HPDE6-E6E7 (cell line): ENCODE measurements around the gene GDPD5.

ENCODE experiments used
- DNase-seq: peaks from one replicate; pipeline ENCODE4 v3.0.0; 2011; ENCODE audit warnings: missing footprints; ENCODE audit errors: extremely low spot score

Gene GDPD5

DNA sequence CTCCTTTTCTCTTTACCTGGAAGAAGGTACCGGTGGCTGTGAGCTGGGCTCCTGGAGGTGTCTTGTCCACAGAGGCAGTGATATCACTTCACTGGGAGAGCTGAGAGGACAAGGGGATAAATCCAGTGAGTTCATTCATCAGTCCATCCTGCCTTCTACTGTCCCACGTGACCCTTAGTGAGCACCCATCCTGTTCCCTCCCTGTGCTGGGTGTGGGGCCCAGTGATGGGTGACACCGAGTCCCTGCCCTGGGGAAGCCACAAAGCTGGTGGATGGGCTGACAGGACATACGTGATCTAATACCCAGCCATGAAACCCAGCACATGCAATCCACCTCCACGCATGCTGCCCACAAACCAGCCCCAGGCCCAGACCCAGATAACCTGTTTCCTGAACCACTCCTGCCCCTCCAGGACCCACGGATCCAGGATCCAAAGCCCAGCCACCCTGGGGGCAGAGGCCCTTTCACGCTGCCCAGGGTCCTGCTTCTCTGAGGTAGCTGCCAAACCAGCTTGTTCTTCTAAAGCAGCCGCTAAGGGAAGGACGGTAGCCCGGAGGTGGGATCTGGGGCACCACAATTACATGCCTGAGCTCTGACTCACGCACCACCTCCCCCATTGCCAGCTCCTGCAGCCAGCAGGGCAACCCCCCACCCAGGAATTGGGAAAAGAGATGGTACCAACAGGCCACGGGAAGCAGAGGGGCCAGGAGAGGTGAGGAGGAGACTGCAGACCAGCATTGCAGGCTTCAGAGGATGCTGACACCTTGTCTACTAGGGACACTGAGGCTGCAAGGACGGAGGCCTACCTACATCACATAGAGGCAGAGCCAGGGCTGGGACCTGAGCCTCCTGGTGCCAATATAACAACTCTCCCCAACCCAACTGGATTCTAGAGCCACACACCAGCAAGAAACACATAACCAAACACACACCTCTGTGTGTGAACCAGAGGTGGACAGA lies 35.2 kb downstream of the GDPD5 start:
- no peak for DNase-seq

DNA sequence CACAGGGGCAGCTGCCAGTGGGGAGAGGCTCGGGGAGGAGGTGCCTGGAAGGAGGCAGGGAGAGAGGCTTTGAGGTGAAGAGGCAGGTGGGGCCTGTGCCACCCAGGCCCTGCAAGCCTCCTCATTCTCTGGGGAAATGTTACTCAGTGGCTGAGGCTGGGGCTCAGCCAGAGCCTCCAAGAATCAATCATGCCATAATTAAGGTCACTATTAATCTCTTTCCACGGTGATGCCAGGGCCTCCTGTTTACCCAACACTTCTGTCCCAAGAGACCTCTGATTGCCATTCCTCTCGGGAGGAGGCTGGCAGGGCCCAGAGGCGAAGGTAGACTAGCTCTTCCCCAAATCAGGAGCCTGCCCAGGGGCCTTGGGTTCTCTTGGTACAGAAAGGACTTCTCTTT lies 38.4 kb downstream of the GDPD5 start:
- DNase-seq, result no peak

DNA sequence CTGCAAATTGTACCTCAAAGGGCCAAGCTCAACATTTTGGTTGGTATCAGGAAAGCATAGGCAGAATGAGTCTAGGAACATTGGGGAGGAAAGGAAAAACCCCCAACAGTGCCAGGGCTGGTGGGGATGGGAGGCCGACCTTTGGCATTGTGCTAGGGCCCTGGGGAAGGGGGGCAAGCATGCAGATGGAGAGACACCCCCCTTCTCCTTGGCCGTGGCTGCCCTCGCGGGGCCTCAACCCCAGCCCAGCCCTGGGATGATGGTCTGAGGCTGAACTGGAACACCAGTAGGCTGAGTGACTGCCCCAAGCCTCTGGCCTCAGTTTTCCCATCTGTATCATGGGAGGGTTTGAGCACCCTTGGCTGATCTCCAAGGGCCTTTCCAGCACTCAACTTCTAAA lies 40.0 kb downstream of the GDPD5 start:
- no peak for DNase-seq

DNA sequence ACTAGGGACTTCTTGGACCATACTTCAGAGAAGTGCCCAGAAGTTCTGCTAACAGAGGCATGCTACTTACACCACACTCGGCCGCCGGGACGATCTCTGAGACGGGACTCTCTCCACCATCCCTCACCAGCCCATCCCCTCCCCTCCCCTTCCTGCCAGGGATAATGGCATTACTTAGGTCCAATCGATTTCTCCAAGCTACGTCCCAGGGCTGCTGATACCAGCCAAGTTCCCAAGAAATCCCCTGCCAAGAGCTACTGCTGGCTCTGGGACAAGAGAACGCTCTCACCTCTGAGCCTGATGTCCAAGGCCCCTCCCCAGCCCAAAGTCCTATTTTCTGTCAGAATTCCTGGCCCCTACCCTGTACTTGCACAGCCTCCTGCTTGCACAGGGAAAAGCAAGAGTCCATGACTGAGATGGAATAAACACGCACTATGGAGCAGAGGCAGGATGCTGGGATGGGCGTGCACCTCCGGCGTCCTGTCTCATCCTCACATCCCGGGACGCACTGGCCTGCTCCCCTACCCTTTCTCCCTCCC lies 42.7 kb downstream of the GDPD5 start:
- no peak for DNase-seq

DNA sequence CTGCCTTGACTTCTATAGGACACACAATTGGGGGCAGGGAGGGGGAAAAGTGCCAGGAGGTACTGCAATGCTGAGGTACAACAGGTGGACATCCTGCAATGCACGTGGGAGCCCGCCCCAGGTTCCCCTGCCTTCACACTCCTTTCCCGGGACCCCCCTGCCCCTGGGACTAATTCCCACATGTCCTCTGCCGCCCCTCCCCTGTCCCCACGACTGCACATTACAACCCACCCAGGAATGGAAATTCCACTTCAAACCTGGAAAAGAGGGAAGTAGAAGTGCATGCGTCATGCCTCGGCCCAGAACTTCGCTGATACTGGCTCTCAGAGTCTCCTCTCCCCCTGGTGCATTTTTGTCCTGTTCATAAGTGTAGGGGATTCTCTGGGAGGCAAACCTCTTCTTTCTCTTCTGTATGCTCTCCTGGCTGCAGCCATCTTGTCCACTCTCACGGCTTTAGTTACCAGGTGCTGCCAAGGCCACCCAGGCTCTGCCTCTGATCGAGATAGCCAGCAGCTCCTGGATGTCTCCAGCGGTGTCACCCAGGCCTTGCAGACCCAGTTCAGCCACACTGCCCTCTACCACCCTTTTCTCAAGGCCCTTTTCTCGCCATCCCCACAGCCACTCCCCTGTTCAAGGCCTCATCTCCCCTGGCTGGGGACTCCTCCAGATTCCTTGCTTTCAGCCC lies 43.7 kb downstream of the GDPD5 start:
- no peak for DNase-seq

DNA sequence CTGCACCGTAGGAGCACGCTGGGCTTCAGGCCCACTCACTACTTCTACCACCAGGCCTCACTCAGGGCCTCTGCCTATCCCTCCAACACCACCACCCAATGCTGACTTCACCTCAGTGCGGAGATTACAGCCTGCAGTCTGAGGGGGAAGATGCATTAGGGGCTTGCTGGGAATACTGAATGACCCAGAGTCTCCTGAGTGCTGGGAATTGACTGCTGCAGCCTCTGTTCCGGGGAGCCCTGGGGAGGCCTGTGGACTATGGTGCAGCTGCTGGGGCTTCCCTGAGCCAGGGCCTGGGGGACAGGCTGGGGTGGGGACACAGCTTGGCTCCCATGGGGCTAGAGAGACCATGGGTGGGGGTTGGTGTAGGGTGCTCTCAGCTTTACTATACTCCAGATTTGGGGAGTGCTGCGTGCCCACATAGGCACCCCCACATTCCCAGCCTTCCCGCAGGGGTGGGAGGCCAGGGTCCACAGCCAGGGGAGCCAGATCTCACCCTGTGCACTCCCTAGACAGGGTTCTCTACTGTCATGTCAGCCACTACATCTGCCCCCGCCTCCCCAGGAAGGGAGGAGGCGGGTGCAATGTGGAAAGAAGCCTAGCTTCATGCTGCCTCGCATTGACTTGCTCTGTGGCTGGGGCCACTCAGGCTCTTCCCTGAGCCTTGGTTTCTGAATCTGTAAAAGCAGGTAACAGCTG lies 44.4 kb downstream of the GDPD5 start:
- DNase-seq, result no peak

DNA sequence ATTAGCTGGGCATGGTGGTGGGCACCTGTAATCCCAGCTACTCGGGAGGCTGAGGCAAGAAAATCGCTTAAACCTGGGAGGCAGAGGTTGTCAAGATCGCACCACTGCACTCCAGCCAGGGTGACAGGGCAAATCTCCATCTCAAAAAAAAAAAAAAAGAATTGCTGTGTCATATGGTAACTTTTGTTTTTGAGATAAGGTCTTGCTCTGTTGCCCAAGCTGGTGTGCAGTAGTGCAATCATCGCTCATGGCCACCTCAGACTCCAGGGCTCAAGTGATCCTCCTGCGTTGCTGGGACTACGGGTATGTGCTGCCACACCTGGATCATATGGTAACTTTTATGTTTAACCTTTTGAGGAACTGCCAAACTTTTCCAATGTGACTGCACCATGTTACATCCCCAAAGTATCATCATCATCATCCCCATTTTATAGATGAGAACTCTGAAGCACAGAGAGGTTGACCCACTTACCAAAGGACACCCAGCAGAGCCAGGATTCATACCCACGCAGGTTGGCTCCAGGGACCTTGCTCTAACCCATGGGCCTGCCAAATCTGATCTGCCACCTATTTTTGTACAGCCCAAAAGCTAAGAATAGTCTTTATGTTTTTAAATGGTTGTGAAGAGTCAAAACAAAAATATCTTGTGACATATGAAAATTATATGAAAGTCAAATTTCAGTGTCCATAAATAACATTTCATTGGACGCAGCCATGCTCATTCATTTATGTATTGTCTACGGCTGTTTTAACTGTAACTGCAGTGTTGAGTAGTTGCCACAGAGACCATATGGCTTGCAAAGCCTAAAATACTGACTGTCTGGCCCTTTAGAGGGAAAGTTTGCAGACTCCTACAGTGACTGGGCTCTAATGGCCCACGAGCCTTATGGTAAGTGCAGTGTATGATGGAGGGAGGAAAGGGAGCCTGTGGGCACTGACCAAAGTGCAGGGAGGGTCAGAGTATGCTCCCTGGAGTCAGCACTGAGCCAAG lies 45.3 kb downstream of the GDPD5 start:
- no peak for DNase-seq

DNA sequence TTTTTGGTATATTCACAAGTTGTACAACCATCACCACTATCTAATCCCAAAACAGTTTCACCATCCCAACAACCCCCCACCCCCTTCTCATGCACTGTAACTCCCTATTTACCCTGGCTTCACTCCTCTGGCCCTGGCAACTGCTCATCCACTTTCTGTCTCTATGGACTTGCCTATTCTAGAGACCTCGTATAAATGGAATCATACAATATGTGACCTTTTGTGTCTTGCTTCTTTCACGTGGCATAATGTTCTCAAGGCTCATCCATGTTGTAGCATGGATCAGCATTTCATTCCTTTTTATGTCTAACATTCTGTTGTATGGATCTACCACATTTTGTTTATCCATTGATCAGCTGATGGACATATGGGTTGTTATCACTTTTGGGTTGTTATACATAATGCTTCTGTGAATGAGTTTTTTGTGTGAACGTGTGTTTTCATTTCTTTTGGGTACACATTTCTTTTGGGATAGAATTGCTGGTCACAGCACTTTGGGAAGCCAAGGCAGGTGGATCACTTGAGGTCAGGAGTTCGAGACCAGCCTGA lies 46.1 kb downstream of the GDPD5 start:
- no peak for DNase-seq

DNA sequence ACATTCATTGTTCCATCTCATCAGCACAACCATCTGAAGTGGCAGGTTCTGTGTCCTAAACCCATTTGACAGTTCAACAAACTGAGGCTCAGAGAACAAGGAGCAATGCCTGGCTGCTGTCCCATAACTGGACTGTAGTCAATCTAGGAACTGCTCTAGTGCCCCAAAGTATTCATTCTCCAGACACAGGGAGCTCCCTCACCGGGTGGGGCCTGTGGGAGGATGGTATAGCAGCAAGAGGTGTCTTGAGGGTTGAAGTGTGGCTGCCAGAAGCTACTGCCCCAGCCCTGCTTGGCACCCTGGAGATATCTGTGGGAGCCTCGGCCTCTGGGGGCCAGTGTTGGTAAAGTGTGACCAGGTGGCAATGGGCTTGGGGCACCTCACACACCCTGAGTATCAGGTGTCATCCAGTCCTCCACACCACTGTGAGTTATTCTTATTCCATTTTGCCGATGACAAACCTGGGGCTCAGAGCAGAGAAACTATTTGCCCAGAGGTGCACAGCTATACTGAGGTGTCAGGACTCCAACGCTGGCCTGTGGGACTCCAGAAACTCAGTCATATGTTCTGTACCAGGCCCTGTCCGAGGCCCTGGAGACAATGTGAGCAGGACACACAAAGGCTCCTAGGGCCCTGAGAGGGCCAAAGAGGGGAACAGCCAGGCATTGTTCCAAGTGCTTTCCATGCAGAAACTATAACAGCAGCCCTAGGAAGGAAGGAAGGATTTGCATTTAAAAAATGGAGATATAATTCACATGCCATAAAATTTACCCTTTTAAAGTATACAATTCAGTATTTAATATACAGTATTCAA lies 46.8 kb downstream of the GDPD5 start:
- no peak for DNase-seq

DNA sequence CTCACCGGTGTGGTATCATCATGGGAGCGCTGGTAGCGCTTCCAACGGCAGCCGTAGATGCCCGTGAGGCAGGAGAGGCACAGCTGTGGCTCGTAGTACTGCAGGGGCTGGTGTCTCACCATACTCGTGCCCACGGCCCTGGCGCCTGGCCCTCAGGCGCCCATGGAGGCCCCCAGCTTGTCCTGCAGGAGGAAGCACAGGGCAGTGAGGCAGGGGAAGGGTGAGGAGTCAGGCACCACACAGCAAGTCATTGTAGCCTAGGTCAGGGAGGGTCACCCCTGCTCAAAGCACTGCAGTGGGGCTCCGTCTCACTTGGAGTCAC lies 48.2 kb downstream of the GDPD5 start:
- DNase-seq, result no peak

DNA sequence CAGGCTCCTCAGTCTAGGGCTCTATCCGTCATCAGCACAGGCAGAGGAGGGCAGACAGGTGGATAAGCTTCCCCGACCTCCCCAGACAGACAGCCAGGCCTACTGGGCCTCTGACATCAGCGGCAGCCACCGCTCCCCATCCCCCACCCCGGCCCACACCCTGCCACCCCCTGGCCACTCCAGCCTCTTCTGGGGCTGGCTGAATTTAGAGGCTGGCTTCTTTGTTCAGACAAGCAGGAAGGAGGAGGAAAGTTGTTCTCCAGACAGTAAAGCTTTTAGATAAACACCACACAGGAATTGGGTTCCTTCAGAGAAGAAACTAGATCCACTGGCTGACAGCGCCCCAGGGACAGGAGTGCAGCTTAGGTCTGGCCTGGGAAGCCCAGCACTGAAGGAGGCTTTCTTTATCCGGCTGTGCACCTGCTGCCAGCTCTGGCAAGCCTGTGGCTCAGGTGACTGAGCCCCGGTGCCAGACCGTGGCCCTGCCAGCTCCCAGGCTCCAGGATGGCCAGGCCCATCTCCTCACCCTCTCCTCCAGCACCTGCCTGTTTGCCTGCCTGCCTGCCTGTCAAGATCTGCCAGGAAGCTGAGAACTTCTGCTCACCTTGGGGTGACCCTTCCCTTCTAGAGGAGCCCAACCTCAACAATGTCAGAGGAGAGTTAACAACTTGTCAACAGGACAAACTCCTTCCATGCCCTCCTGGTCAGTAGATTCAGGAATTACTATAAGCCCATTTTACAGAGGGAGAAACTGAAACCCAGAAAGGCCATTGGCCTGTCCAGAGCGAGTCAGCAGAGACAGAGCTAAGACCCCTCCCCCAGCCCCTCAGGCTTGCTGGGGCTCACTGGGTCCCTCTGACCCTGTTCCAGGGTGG lies 48.8 kb downstream of the GDPD5 start:
- DNase-seq, result no peak

DNA sequence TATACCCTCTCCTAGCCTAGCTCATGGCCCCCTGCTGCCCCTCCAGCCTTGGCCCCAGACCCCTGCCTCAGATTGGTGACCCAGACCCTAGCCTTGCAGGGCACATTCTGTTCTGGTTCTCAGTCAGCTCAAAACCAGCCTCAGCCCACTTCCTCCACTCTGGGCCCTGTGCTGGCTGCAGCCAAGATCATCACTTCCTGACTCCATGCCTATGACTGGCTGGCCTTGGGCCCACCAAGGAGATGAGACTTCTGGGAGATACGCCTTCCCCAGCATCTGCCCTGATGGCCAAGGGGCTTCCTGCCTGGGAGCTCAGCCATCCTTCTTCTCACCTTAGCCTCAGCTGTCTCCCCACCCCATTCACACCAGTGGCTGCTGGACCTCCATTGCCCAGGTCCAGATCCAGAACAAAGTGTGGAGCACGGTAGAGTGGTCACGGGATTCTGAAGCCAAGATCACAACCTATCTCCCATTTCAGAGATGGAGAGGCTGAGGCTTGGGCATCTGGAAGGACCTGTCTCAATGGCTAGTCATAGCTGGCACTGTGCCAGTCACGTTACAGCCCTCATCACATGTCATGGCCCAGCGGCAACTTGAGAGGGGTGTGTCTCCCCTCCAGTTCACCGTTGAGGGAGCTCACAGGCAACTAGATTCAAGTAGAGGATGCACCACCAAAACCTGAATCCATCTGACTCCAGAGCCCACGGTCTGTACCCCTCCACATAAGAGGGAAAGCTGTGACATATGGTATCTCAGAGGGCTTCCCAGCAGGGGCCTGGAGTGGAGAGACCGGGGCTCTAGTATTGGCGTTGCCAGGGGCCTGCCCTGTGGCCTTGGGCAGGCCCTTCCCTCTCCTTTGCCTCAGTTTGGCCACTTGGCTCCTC lies 49.7 kb downstream of the GDPD5 start:
- DNase-seq, result no peak

DNA sequence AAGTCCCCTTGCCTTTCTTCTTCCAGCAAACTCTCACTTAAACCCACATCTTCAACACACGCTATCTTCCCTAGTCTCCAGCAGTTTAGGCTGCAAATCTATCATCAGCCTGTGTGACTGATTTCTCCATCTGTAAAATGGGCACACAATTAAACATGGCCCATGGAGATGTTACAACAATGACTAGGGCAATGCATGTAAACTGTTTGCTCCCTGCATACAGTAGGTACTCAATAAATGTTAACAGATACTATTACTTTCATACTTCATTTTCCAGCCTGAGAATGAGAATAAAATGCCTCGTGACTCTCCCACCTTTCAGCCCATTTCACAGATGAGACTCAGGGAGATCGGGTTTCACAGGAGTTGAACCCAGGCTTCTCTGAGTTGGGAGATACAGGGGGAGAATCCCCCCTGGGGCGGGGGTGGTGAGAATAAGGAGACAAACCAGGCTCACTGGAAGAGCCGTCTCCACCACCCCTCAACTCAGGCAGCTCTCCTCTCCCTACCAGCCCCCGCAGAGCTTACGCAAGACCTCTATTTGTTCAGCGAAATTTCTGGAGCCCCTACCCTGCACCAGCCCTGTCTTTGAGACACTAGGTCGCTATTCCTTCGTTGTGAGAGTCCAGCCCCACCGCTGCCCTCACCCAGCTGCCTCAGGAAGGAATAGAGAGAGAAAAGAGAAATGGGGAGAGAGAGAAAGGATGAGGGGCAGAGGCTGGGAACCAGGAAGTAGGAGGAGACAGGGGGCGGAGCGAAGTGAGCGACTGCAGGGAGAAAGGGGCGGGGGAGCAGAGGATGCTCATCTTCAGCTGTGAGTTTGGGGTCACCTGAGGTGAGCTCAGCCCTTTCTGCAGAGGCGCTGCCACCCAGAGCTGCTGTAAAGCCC lies 50.6 kb downstream of the GDPD5 start:
- DNase-seq, result no peak

DNA sequence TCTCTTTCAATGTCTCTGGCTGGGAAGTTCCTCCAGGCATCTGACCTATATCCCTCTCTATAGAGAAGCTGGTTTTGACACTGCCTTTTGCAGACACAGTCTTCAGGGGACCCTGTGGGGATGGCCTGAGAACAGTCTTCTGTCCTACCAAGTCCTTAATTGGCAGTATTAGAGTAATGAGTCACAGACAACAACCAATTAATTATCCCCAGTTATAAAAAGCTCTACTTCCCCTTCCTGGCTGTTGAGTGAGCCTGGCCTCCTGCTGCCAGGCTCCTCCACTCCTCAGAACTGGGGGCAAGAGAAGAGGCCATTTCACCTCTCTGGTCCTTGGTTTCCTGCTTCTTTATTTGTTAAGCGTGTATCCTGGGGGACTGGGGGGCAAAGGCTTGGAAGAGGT lies 51.5 kb downstream of the GDPD5 start:
- DNase-seq, result no peak

DNA sequence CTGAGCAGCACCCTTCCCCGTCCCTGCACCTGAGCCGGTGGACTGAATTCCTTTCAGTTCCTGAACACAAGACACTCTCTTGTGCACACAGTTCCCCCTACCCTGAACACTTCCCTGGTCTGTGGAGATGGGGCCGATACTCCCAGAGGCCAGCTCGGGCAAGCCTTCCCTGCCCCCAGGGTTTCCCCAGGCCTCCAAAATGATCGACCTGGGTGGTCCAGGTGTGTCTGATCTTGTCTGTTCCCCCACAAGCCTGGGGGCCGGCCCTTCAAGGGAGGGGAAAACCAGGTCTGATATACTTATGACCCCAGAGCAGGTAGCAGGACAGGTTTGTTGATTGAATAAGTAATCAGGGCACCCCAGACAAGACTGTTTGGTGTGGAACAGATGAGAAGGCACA lies 52.1 kb downstream of the GDPD5 start:
- no peak for DNase-seq

DNA sequence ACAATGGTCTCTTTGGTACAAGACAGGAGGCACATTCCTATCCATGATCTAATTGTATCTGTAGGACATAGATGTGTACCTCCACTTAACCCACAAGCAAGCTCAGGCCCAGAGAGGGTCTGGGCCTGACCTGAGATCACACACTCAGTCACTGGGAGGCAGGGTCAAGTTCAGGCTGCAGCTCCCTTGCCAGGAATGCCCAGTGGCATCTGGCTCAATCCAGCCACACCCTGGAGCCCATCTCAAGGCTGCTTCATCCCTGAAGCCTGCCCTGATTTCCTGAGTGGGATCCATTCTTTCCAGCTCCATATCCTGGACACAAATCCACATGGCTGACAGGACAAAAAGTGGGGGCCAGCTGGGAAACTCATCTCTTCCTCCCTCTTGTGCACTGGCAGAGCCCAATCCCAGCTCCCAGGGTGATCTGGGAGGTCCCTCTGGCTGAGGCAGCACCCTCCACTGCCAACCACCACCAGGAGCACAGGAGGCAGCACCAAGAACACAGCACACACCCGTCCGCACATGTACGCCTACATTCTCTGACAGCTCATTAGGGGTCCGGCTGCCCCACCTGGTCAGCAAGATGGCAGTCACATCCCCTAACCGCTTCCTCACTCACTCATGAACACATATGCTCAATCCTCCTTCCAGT lies 53.5 kb downstream of the GDPD5 start:
- DNase-seq, result no peak
